8988T (cell line): Measurements from ENCODE around the gene SLC35A4.

Source experiments
- DNase-seq: peaks from one replicate; pipeline ENCODE4 v3.0.0; 2011

Gene SLC35A4, protein sequence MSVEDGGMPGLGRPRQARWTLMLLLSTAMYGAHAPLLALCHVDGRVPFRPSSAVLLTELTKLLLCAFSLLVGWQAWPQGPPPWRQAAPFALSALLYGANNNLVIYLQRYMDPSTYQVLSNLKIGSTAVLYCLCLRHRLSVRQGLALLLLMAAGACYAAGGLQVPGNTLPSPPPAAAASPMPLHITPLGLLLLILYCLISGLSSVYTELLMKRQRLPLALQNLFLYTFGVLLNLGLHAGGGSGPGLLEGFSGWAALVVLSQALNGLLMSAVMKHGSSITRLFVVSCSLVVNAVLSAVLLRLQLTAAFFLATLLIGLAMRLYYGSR

DNA sequence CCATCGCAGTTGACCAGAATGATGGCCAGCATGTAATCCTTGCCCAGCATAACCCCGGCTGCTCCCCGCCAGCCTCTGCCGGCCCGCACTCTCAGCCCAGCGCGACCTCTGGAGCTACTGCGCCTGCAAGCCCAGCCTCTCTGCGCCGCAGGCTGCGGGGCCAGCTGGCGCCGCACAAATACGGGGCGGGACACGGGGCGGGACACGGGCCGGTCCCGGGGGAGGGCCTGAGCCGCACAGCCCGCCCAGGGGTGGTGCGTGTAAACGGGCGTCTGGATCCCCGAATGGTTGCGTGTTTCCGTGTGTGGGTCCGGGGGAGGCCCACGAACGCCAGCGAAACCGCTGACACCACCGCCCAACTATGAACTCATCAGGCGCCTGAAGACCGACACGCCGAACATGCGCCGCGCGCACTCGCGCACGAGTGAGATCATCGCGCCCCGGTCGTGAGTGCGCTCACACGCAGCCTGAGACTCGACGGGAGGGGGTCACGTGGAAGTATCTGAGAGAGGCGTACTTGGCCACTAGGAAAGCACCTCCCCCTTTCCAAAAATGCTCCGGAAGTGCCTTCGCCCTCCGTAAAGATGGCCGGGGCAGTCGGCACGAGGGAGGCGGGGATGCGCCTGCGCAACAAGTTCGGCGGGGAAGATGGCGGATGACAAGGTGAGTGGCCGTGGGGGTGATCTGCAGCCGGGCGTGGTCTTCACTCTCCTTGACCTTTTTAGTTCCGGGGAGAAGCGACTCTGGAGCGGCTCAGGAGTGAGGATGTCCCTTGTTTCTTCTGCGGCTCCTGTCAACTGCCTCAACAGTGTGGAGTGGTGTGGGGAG is at the start of gene SLC35A4, which contains the start of gene APBB3:
SLC35A4 (plus strand) TSS at position 633 of the 828 bp plus-strand sequence. CDS start 2,342 bp downstream, outside the sequence.
APBB3 (minus strand) TSS at position 403 of the 828 bp plus-strand sequence; CDS start at position 50, 353 bp downstream.
- DNase-seq: peak; percentile 87

- DNase-seq: no peak
These were observed 40.6 kb upstream of the SLC35A4 start for GRCh38 chr5:140524003-140524402.

DNA sequence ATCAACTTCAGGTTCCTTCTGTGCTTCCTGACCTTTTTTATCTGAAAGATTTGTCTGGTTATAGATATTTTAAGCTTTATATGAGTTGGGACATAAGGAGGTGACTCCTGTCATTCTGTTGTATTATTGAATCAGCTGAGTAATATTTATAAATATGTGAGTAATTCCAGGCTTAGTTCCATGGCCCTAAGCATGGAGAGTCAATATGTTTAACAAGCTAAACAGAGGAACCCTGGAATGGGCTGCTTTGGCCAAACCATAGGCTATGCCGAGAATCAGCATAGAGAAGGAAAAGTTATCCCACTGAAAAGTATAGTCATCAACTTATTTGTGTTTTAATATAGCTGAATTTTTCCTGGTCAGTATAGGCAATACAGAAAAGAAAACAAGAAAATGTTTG is 24.4 kb upstream of the SLC35A4 start:
- no peak for DNase-seq

GRCh38 chr5:140542972-140543371 is 21.7 kb upstream of the SLC35A4 start:
- DNase-seq: no peak

DNA sequence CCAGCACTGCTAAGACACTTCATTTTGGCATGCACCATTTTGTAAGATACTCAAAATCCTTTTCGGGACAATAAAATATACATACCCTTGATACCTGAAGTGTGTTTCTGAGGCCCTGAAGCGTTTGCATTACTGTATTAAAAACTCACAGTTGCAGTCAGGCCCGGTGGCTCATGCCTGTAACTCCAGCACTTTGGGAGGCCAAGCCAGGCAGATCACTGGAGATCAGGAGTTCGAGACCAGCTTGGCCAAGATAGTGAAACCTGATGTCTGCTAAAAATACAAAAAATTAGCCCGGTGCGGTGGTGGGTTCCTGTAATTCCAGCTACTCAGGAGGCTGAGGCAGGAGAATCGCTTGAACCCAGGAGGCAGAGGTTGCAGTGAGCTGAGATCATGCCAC is 19.6 kb upstream of the SLC35A4 start:
- no peak for DNase-seq

DNA sequence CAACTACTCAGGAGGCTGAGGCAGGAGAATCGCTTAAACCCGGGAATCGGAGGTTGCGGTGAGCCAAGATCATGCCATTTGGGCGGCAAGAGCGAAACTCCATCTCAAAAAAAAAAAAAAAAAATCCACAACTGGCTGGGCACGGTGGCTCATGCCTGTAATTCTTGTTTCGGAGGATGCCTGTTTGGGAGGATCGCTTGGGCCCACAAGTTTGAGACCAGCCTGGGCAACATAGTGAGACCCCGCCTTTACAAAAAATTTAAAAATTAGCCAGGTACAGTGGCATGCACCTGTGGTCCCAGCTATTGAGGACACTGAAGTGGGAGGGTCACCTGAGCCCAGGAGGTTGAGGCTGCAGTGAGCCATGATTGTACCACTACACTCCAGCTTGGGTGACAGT is 19.0 kb upstream of the SLC35A4 start:
- no peak for DNase-seq

DNA sequence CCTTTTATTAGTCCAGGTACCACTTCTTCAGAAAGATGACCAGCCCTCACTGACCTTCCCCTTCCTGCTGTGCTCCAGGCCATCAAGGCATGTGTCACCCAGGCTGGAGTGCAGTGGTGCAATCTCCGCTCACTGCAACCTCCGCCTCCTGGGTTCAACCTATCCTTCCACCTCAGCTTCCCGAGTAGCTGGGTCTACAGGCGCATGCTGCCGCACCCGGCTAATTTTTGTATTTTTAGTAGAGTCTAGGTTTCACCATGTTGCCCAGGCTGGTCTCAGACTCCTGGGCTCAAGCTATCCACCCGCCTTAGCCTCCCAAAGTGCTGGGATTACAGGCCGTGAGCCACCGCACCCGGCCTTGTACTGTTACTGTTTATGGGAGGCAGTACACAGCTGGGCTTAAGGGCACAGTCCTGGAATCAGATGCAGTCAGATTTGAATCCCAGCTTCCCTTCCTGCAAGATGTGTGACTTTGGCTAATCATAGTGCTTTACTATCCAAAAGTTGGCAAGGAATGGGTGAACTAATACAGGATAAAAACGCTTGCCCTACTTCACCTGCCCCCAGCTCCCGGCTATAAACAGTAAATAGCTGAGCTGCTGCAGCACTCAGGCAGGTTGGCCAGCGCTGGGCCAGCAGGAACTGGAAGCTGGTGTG is 17.6 kb upstream of the SLC35A4 start:
- no peak for DNase-seq

DNA sequence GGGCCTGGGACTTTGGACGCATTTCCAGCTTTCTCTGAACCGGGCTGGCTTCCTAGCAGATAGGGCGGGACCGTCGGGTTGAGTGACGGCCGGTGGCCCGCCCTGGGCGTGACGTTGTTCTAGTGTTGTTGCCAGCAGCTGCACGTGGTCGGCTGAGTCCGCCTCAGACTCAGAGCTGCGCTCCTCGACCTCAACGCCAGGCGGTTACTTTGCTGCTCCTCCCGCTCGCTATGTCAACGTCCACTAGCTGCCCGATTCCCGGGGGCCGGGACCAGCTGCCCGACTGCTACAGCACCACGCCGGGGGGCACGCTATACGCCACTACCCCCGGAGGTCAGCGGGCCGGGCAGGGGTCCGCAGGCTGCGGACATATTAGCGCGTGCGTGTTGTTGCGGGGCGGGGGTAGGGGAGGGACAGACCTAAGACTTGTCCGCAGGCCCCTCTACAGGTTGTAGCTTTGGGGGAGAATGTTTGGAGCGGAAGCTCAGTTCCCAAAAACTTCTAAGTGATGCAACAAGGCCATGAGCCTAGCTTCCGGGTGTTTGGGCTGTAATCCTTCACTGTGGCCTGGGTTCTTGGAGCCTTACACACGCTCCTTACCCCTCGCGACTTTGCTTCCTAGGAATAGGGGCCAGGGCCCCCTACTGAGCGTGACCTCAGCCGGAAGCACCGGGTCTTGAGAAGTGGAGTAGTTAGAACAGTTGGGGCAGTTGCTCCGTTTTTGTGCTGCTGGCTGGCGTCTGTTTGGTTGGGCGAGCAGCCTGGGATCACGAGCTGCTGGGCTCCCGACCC is 16.9 kb upstream of the SLC35A4 start, which contains the start of gene EIF4EBP3:
EIF4EBP3 (plus strand) TSS at position 155 of the 792 bp plus-strand sequence; CDS start at position 231, 76 bp downstream.
- no peak for DNase-seq

- no peak for DNase-seq
These were observed 16.3 kb upstream of the SLC35A4 start for GRCh38 chr5:140548300-140548688.

GRCh38 chr5:140548791-140549190 is 15.8 kb upstream of the SLC35A4 start:
- no peak for DNase-seq

GRCh38 chr5:140549237-140550144 is 15.1 kb upstream of the SLC35A4 start:
- DNase-seq: no peak

GRCh38 chr5:140550147-140551079 is 14.2 kb upstream of the SLC35A4 start:
- no peak for DNase-seq

DNA sequence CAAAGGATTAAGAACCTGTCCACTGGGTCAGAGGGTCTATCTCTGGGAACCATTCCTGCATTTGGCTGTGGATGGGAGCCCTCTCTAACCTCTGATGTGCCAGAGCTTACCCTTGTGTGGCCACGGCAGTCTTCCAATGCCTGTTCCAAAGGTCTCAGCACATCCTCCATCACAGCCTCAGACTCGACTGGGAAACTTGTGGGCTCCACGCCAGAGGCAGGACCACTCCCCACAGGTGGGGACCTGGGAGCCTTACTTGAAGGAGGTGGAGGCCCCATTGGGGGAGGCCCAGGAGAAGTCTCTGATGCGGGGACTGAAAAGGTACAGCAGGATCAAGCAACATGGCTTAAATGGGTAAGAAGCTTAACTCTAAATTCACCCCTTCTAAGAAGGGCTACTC is 12.8 kb upstream of the SLC35A4 start:
- no peak for DNase-seq

GRCh38 chr5:140553657-140554056 is 11.0 kb upstream of the SLC35A4 start:
- no peak for DNase-seq

DNA sequence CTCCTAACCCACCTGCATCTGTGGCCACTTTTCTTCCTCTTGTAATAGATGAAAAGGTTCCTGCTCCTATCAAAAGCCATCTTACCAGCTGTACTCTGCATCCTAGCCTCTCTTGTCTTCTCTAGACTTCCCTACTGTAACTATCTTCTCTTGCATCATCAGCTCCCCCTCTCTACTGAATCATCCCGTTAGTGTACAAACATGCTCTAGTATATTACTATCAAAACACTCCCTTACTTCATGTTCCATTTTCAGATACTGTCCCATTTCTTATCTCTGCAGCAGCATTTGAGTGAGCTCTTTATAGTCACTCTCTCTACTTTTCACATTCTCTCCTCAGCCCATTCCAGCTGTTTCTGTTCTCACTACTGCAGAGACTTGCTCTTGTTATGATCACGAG is 10.2 kb upstream of the SLC35A4 start:
- DNase-seq: no peak

DNA sequence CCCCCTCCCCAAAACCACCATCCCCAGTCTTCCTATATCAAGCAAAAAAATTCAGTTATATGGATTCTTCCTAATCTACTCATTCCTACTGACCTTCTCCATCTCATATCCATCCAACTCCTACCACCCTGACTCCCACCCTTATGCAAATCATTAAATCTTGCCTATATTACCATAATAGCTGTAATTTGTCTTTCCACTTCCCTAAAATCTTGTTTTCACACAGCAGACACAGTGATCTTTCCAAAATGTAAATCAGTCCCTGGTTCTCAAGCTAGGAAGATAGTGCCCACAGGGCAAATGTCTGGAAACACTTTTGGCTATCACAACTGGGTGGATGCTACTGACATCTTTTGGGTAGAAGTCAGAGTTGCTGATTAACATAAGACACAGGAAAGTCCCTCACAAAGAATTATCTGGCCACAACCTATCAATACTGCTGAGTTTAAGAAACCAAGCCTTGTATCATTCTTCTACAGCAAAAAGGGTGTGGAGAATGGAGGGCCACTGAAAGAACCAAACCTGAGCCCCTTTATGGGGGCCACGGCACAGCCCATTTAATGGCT is 8.8 kb upstream of the SLC35A4 start:
- no peak for DNase-seq

DNA sequence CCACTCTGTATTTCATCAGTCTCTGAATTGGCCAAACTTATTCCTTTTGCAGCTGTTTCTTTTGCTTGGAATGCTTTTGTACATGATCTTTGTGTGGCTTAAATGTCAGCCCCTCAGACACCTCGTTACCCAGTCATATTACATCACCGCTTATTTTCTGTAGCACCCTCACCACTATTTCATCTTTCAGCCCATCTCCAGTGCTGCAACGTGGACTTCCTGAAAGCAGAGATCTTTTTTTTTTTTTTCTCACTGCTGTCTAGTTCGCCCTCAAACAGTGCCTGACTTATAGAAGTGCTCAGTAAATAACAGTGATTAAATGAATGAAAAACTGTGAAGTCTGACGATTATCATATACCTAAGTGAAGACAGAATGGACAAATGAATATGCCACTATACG is 8.2 kb upstream of the SLC35A4 start:
- no peak for DNase-seq

GRCh38 chr5:140557136-140557805 is 7.4 kb upstream of the SLC35A4 start, which contains the start of gene SRA1:
Gene SRA1 (minus strand): TSS chr5:140557473. CDS start chr5:140557452, 21 bp downstream.
- DNase-seq: peak; percentile 94

DNA sequence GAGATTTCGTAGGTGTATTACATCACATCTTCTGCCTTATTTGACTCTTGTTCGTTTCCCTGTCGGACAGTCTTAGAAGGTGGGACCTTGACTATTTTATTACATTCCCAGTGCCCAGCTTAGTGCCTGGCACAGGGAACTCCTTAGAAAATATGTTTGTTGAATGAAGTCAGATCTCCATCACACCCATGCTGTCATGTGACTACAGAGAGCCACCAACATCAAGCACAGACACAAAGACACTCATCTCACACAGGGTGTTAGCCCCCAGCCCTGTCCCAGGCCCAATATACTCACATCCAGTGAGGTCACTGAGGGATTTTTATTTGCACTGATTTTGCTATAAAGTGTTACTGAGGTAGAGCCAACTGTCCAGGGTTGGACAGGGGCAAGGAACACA is 6.7 kb upstream of the SLC35A4 start:
- DNase-seq: no peak
